Stimulated activated CD8-positive, alpha-beta memory T cell treated with anti-CD3 and anti-CD28 coated beads, Interleukin-7, amount 100 ng/mL, for 24 hours (primary cell): Measurements from ENCODE around the gene TPRG1.

Experiments used
- DNase-seq: peaks from one replicate; pipeline ENCODE4 v3.0.0-alpha.2; 2020; ENCODE audit warnings: low read depth

The TPRG1 gene

GRCh38 chr3:189166321-189166720 lies 5.5 kb upstream of the TPRG1 start:
- no peak for DNase-seq

DNA sequence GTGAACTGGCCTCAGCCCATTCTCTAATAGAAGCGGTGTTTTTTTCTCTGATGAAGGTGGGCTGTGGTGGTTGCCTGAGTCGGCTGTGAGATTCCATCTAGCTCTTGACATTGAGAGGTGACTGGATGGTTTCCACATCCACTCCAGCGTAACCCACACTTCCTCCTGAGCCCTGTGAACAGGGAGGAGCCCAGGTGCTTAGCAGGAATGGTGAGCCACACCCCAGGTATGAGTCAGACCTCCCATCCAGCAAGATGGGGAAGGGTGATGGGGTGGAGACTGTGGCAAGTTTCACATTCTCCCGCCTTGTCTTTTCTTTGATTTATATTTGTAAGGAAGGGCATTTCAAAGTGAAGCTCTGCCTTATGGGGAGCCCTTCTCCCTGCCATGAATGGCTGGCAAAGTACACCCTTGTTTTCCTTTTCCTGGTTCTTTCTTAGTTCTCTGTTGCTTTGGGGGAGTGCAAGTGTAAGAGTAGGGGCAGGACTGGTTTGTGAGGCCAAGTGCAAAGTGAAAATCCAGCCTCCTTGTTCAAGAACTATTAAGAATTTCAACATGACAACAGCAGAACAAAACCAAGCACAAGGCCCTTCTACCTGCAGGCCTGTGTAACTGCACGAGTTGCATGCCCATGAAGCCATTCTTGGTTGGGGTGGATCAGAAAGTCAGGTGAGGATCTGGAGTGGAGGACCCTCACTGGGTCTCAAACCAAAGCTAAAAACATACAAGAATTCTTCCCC lies 4.6 kb upstream of the TPRG1 start:
- DNase-seq = no peak

- DNase-seq = no peak
Observed at GRCh38 chr3:189168711-189169110, 3.1 kb upstream of the TPRG1 start.

DNA sequence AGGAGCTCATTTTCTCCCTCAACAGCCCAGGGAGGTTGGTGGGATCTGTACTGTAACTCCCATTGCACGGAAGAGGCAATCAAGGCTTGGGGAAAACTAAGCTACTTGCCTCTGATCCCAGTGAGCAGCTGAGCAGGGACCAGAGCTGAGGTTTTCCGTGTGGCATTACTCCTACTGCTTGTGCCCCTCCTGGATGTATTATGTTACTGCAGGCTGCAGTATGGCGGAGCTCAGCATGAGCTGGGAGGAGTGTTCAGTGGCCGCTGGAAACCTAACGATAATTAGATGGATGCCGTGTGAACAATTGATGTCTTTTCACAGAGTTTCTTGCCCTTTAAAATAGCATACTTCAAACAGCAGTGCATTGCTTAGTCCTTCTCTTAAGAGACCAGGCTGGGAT lies 2.0 kb upstream of the TPRG1 start:
- no peak for DNase-seq

GRCh38 chr3:189170559-189170958 lies 1.2 kb upstream of the TPRG1 start:
- DNase-seq = no peak

DNA sequence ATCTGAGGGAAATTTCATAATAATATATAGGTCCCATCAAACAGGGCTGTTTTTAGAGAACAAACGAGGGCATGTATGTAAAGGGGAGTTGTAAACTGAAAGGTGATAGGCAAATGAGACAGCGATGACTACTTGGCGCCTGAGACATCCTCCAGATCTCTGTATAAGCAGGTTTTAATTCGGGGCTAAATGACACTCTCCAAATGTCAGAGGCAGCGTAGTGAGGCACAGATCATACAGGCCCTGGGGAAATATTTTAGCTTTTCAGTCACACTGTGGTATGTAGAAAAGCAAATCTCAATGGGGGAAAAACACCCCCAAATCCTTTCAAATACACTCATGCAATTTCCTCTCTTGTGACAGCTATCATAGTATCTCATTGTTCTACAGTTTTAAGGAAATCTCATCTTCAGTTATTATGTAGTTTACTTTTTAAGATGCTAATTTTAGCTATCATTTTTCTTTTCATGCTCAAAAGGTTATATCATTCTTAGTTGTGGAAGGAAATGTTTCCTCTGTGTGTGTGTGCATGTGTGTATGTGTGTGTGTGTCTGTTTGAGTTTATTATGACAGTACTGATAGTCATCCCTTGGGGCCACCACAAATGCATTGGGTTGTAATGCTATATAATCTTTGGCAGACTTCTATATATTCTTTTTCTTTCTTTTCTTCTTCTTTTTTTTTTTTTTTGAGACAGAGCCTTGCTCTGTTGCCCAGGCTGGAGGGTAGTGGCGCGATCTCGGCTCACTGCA lies 1.1 kb downstream of the TPRG1 start:
- no peak for DNase-seq

- no peak for DNase-seq
Observed at GRCh38 chr3:189184566-189184965, 12.8 kb downstream of the TPRG1 start.

DNA sequence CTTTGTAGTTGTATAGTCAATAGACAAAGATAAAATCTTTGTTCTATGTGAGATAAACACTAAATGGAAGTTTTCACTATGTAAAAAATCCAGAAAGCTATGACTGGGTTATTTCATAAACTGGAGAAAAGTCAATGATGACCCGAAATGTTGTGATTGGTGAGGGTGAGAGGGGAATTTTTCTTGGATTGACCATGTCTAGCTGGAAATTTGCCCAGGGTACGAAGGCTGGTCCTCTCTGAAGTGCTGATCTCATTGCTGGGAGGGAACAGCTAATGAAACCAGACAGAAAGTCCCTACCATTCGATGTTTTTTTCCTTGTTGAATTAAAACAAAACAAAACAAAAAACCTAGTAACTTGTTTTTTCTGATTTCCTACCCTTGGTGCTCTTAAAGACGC lies 14.3 kb downstream of the TPRG1 start:
- no peak for DNase-seq

GRCh38 chr3:189188466-189188865 lies 16.7 kb downstream of the TPRG1 start:
- no peak for DNase-seq

GRCh38 chr3:189192725-189193124 lies 21.0 kb downstream of the TPRG1 start:
- DNase-seq = no peak

DNA sequence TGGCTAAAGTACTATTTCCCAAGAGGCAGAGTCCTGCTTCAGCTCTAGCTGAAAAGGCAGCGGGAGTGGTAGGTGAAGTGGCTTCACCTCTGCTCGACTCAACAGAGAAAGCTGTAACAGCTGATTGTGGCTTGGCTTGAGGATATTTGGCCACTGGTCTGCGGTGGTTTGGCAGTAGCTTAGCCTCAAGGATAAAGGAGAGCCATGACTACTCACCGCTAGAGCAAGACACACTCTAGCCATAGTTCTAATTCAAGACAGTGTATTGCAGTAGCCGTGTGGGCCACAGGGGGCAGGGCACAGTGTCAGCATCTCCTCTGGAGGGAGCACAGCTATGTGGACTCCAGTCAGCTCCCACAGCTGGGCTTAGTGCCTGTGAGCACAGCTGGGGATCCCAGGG lies 23.5 kb downstream of the TPRG1 start:
- DNase-seq = no peak

DNA sequence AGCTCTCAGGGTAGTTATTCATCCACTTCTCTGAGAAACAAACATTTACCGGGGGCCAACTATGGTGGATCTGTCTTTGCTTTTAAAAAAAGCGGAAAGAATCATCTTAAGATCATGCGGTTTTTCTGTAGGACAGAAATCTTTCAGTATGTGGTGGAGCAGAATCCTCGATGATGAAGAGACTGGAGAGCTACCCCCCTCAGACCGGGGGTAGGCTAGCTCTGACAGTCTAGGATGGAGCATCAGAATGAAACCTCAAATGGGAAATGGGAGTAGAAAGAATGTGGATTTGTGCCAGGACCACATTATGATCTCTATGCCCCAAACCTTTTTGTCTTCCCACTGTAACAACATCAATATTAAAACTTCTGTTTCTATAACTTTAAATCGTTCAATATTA lies 30.3 kb downstream of the TPRG1 start:
- DNase-seq = no peak

- DNase-seq = no peak
Observed at GRCh38 chr3:189202583-189202982, 30.8 kb downstream of the TPRG1 start.

GRCh38 chr3:189204167-189204866 lies 32.5 kb downstream of the TPRG1 start:
- no peak for DNase-seq

DNA sequence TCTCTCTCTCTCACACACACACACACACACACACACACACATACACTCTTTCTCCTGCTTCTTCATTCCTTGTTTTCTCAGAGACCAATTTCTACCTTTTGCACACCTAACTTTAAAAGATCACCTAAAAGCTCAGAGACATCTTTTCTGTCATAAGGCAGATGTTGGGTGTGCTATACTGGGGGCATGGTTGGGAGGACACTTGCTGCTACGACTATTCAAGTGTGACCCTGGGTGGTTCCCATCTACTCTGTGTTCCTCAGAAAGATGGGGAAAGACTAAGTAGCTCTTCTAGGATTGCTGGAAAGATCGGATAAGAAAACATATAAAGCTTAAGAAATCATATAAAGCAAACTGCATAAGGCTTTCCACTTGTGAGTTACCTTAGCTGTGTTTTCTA lies 33.2 kb downstream of the TPRG1 start:
- no peak for DNase-seq

GRCh38 chr3:189210251-189210770 lies 38.5 kb downstream of the TPRG1 start:
- no peak for DNase-seq

DNA sequence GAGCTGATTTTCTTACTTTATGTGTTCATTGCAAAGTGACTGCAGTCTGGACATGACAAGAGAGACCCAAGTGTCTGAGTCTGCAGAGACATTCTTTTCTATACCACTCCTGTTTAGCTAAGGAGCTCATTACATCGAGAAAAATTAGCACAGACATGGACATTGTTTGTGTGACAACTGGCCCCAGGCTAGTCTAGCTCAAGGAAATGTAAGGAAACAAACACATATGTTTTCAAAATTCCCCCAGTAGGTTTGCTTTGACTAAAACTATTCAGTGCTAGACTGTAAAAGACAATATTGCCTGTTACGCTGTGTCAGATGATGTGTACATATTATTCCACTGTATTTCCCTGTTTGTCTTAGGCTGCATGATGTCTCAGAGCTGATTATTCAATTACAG lies 40.9 kb downstream of the TPRG1 start:
- no peak for DNase-seq

- no peak for DNase-seq
Observed at GRCh38 chr3:189214651-189215050, 42.9 kb downstream of the TPRG1 start.

DNA sequence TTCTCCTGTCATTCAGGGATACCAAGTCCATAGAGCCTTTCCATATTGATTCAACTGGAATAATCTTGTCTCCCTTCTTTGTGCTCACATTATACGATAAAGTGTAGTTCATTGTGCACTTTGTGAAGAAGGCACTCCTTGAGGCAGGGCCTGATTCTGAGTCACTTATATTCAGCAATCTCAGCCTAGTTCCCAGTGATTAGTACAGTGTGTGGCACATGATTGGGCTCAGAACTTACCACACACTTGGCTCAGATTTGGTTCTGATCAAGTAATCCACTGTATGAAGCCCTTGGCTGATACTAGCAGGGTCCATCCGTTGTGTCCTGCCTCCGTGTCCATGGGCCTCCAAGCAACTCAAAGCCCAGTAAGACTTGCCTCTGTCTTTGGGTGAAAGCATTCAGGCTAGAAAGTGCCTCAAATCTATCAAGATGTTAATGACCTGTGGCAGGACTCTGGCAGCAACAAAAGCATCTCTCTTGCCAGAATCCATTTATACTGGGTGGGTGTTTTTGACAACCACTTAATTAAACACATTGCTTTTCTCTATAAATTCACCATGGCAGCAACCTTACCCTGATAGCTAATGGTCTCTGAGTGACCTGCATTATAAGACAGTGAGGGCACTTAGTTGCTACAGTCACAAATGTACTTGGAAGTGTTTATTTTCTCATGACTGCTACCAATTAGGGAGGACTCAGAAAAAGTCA lies 51.3 kb downstream of the TPRG1 start:
- no peak for DNase-seq

- no peak for DNase-seq
Observed at GRCh38 chr3:189225431-189225830, 53.7 kb downstream of the TPRG1 start.

DNA sequence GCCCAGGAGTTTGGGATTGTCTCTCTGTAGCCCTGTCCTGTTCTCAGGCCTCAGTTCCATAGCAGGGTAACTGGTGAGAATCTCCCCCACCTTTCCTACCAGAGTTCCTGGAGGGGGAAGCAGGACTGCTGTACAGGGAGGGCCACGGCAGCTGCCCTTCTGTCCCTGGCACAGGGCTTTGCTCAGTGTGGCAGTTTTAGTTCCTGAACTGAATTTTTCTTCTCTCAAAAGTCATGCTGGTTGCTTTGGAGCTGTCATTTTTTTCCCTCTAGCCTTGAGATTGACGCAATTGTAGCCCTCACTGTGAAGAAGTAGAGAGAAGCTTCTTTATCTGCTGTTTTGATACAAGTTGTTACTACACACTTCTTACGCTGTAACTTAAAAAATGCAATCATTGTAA lies 55.5 kb downstream of the TPRG1 start:
- DNase-seq = no peak

DNA sequence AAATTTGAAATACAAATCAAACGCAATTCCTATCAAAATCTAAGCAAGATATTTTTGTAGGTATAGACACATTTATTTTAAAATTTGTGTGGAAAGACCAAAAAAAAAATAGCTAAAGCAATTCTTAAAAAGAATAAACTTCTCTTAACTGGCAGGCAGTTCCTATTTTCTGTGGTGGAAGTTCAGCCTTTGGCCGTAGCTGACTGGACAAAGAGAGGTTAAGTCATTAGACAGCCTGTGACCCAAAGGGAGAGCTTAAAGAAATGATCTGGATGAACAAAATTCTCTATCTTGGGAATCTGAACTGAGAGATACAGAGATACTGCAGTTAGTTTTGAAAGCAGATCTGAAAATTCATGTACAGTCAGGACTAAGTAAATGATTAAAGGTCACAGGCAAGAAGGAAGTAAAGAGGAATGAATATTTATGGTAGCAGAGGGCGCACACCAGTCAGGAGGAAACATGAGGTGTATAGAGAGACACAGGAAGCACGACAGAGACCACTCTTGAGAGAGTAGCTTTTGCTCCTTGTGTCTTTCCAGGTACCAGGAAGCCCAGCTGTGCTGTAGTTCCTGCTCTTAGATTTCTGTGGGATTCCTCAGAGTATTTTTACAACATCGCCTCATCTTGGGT lies 57.5 kb downstream of the TPRG1 start:
- no peak for DNase-seq
